GM21526 (cell line): ENCODE data around the gene FAM177A1.
"Not testable (repeated sequence)": the region's sequence is repeated elsewhere in the genome, so short reads cannot be mapped to it uniquely, and the experiment has no call there.

Experiments used
- ATAC-seq: cut with Tn5 transposase; IDR thresholded peaks from one replicate; pipeline ENCODE4 v1.9.1; 2021; ENCODE audit warnings: moderate library complexity; ENCODE audit not compliant: unreplicated experiment, low FRiP score

Gene FAM177A1

DNA sequence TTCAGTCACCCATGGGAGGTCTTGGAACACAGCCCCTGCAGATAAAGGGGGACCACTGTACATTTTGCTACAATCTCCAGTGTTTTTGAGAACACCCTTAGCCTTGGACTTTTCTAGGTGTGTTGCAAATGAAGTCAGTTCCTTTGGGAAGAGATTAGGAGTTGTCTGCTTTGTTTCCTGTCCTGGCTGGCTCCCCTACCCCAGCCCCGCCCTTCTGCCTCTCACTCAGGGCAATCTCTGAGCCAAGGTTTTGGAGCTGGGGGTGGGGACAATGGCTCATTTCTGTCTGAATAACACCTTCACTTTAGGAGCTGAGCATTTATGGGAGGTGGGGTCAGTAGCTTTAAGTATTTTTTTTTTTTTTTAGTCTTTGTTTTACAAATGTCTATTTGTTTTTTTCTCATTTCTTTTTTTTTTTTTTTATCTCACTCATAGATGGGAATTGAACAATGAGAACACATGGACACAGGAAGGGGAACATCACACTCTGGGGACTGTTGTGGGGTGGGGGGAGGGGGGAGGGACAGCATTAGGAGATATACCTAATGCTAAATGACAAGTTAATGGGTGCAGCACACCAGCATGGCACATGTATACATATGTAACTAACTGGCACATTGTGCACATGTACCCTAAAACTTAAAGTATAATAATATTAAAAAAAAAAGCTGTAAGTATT, 15.2 kb downstream of the FAM177A1 start:
- ATAC-seq = not testable (repeated sequence)

DNA sequence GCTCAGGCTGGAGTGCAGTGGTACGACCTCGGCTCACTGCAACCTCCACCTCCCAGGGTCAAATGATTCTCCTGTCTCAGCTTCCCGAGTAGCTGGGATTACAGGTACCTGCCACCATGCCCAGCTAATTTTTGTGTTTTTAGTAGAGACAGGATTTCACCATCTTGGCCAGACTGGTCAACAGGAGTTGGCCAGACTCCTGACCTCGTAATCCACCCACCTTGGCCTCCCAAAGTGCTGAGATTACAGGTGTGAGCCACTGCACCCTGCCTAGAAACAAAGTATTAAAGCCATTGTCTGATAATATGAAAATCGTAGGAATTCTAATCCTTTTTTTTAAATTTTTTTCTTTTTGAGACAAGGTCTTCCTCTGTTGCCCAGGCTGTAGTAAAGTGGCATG, 19.7 kb downstream of the FAM177A1 start:
- ATAC-seq = not testable (repeated sequence)

GRCh38 chr14:35068238-35069012, 22.4 kb downstream of the FAM177A1 start:
- ATAC-seq = no peak

DNA sequence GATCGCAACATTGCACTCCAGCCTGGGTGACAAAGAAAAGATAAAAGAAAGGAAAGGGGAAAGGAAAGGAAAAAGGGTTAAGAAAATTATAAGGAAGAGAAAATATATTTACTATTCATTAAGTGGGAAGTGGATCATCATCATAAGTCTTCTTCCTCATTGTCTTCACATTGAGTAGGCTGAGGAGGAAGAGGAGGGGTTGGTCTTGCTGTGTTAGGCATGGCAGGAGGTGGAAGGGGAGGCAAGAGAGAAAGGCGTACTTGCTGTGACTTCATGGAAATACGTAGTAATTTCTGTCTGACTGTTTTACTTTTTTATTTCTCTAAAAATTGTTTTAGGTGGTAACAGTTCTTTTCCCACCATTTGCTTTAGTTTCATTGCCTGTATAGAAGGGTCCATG, 26.2 kb downstream of the FAM177A1 start:
- ATAC-seq = no peak

- no peak for ATAC-seq
Measured at GRCh38 chr14:35073486-35073885, 27.4 kb downstream of the FAM177A1 start.

DNA sequence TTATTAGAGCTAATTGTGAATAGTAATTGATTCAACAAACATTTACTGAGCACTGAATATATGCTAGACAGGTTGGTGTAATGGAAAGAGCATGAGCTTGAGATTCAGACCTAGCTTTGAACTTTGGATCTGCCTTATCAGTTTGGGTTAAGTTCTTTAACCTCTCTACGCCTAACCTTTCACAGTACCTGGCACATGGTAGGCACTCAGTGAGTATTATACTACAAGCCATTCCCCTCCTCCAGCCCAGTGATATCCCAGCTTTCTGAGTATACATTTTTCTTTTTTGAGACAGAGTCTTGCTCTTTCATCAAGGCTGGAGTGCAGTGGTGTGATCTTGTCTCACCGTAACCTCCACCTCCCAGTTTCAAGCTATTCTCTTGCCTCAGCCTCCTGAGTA, 32.0 kb downstream of the FAM177A1 start:
- ATAC-seq = no peak

GRCh38 chr14:35079742-35080141, 33.7 kb downstream of the FAM177A1 start:
- no peak for ATAC-seq

DNA sequence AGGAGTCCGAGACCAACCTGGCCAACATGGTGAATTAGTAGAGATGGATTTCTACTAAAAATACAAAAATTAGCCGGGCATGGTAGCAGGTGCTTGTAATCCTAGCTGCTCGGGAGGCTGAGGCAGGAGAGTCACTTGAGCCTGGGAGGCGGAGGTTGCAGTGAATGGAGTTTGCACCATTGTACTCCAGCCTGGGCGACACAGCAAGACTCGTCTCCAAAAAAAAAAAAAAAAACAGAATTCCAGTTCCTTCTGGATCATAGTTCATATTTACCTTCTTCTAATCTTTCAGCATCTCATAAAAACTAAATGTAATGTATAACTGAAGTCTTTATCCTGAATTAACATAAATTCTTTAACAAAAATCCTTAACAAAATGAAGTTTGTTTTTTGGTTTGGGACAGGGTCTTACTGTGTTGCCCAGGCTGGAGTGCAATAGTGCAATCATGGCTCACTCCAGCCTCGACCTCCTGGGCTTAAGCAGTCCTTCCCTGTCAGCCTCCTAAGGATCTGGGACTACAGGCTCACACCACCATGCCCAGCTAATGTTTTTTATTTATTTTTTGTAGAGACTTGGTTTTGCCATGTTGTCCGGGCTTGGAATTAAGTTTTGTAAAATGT, 37.6 kb downstream of the FAM177A1 start:
- no peak for ATAC-seq

DNA sequence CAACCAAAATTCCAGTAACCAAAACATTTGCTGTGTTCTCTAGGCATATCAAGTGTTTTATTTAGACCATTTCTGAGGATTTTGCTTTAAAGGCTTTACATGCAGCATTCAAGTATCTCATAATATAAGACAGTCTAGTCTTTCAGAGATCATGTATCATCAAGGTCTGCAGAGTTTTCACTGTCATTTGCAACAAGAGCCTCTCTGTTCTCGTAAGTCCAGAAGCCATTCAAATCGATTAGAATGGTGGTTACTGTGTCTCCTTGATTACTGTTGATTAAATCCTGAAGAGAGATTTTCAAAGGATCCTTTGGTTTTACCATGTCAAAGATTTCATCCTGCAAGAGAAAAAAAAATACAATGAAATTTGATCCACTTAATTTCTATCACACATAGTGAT, 39.4 kb downstream of the FAM177A1 start:
- no peak for ATAC-seq

- ATAC-seq = no peak
Measured at GRCh38 chr14:35088514-35088913, 42.4 kb downstream of the FAM177A1 start.

- ATAC-seq = not testable (repeated sequence)
Measured at GRCh38 chr14:35094645-35095044, 48.6 kb downstream of the FAM177A1 start.

DNA sequence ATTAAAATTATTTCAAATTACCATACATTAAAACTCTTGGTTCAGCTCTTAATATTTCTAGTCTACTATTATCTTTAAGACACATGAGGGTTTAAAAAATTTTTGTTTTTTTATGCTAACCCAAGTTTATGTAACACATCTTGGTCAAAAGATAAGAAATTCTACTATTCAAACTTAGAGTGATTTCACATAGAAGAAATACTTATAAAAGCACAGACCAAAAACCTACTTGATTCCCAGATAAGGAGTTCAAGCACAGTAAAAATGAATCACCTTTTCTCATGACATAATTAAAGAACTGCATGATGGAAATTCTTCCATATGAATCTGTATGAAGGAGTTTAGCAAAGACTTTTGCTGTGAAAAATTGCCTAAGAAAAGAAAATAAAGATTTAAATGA, 61.8 kb downstream of the FAM177A1 start:
- ATAC-seq = no peak

DNA sequence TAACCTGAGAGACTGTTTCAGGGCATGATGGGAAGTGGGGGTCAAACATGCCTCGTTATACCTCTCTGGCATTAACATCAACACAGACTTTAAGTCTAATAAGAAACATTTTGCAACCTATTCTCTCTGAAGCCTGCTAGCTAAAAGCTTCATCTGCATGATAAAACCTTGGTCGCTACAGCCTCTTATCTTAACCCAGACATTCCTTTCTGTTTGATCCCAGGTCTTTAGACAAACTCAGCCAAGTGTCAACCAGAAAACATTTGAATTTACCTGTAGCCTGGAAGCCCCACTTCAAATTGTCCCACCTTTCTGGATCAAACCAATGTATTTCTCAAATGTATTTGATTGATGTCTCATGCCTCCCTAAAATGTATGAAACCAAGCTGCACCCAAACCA, 66.6 kb downstream of the FAM177A1 start:
- no peak for ATAC-seq

DNA sequence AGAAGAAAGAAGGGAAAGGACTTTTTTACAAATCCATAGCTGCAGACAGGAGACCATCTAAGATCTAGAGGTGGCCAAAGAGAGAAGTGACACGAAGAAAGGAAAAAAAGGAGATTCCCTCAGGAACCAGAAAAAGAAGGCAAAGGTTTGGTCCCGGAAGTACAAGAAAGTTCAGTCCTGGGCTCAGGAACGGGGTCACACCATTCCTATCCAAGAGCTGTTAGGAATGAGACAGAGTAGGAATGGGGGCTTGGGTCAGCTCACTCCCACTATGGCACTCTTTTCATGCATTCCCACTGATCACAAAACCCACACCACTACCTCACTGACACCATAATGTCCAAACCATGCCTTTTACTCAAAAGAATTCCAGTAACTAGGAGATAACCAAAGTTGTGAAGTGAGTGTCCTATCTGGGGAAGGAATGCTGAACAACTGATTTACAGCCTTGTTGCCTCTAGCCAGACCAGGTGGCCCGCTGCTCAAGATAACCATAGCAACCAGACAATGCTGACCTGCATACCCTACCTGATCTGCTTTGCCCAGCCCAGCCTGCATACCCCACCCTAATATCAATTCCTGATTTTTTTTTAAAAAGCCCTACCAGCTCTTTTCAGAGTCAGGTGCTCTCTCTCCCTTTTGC, 67.4 kb downstream of the FAM177A1 start:
- ATAC-seq = no peak

- no peak for ATAC-seq
Measured at GRCh38 chr14:35114036-35114435, 68.0 kb downstream of the FAM177A1 start.

DNA sequence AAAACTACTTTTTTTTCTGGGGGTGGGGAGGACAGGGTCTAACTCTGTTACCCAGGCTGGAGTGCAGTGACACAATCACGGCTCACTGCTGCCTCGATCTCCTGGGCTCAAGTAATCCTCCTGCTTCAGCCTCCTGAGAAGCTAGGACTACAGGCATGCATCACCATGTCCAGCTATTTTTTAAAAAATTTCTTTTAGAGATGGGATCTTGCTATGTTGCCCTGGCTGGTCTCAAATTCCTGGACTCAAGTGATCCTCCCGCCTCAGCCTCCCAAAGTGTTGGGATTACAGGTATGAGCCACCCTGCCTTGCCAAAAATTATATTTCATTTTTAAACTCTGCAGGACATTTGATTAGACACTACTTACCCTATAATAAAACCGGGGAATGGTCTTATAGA, 70.2 kb downstream of the FAM177A1 start:
- ATAC-seq = no peak

DNA sequence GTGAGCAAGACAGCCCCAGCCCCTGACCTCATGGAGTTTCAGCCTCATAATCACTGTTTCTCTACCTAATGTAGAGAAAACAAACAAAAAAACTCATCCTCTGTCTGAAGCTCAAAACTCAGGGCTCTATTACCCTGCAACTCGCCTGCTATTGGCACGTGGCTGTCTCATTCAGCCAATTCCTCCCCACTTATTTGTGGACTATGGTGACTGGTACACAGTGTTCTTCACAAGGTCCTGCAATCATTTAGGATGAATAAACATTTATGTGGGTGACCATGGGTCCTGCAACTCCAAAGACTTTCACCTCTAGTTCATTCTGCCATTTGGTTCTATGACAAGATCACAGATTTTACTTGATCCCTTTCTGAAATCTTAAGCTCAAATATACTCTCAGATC, 71.0 kb downstream of the FAM177A1 start:
- no peak for ATAC-seq

- no peak for ATAC-seq
Measured at GRCh38 chr14:35121026-35121886, 75.2 kb downstream of the FAM177A1 start.

- peak; percentile 77 for ATAC-seq
Measured at GRCh38 chr14:35121887-35122695, 76.0 kb downstream of the FAM177A1 start, which contains the start of the genes PPP2R3C and PRORP. PPP2R3C (minus strand) TSS chr14:35121990; CDS start chr14:35121959, 31 bp downstream. PRORP (plus strand) TSS chr14:35122552; CDS start chr14:35123246, 694 bp downstream.
